Central memory CD4-positive, alpha-beta T cell (primary cell): ENCODE results near the gene WDR70.
"Not testable (repeated sequence)": the region's sequence is repeated elsewhere in the genome, so short reads cannot be mapped to it uniquely, and the experiment has no call there.

Experiments
- DNase-seq: peaks from one replicate; pipeline ENCODE4 v3.0.0; 2022

Gene WDR70

DNA sequence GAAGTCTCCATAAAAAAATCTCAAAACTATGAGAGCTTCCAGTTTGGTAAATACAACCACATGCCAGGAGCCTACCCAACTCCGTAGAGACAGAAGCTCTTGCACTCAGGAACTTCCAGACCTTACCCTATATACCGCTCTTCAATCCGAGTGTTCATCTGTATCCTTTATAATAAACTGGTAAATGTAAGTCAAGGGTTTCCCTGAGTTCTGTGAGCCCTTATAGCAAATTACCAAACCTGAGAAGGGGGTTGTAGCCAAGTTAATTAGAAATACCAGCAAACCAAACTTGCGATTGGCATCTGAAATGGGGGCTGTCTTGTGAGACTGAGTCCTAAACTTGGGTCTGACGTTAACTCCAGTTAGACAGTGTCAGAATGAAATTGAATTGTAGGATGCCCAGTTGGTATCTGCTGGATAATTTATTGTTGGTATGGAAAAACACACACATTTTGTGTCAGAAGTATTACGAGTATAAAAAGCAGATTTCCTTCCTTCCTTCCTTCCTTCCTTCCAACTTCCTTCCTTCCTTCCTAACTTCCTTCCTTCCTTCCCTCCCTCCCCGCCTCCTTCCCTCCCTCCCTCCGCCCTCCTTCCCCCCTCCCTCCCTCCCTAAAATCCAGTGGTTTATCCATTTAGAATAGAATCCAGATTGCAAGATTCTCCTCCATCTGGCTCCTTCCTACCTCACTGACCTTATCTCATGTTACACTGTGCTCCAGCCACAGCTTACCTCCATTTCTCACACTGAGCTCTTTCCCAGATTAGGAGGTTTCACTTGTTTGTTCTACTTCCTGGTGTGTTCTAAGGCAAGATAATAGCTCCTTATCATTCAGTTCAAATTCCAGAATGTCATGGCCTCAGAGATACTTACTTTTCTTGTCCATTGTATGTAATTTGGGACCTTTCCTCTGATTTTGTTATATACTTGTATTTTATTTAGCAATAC is 196.7 kb downstream of the WDR70 start:
- no peak for DNase-seq

DNA sequence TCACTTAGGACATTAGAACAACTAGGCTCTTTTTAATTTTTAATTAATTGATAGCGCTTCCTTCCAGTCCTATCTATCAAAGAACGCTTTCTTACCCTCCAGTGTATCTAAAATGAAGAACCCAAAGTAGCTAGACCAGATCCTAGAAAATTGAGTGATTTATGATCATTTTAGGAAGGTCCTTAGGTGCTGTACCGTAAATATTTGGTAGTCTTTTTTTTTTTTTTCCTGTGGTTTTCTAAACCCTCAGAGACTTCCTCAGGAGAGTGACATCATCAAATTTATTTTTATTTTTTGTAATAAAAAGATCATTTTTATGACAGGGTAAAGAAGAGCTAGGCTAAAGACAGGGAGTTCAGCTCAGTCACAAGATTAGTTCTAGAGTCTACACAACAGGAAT is 197.4 kb downstream of the WDR70 start:
- no peak for DNase-seq

DNA sequence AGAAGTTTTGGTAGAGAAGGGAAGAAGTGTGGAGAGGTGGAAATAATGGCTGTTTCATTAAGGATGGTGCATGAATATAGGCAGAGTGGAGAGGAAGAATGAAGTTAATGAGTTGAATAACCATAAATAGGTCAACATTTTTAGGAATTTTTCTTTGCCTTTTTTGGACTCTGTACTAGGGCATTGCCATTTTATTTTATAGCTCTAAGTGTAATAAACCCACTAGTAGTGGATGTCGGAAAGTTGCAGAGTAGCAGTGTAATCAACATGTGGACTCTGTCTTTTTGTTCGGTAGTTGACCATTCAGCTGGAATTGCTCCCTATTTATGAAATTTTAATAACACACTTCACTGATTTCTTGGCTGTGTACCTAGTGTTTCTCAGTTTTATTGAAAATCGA is 199.1 kb downstream of the WDR70 start:
- DNase-seq, result no peak

DNA sequence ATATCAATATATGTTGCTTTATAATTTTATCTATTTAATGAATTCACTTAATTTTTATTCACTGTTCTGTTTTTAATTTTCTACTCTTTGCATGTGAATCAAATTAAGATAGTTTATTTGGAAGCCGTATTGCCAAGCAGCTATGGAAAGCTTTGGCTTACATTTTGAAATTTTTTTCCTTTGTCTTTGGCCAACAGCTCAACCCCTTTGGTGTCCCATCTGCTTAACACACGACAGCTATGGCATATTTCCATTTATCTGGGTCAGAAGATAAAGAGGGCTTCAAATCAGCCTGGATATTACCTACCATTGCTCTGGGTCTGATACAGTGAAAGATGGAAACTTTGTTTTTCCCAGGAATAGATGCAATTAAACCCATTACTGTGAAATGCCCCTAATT is 201.0 kb downstream of the WDR70 start:
- no peak for DNase-seq

DNA sequence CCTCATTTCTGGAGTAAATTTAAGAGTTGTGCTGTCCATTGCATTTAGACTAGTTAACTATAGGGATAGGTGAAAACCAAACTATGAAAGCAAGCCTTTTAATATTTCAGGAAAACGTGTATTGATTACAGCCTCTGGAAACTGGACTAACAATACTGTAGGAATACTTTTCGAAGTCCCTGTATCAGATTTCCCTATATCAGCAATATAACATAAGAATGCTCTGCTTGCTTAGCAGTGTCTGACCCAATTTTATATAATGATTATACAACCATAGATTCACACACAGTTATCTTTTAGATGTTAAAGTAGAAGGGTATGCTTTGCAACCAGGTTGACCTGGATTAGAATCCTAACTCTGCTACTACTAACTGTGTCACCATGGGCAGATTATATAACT is 203.1 kb downstream of the WDR70 start:
- DNase-seq, result no peak

DNA sequence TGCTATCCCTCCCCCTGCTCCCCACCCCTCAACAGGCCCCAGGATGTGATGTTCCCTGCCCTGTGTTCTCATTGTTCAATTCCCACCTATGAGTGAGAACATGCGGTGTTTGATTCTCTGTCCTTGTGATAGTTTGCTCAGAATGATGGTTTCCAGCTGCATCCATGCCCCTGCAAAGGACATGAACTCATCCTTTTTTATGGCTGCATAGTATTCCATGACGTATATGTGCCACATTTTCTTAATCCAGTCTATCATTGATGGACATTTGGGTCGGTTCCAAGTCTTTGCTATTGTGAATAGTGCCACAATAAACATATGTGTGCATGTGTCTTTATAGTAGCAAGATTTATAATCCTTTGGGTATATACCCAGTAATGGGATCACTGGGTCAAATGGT is 214.2 kb downstream of the WDR70 start:
- DNase-seq, result not testable (repeated sequence)

DNA sequence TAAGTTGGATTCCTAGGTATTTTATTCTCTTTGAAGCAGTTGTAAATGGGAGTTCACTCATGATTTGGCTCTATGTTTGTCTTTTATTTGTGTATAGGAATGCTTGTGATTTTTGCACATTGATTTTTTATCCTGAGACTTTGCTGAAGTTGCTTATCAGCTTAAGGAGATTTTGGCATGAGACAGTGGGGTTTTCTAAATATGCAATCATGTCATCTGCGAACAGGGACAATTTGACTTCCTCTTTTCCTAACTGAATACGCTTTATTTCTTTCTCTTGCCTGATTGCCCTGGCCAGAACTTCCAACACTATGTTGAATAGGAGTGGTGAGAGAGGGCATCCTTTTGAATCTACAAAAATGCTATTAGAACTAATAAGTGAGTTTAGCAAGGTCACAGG is 215.7 kb downstream of the WDR70 start:
- not testable (repeated sequence) for DNase-seq

DNA sequence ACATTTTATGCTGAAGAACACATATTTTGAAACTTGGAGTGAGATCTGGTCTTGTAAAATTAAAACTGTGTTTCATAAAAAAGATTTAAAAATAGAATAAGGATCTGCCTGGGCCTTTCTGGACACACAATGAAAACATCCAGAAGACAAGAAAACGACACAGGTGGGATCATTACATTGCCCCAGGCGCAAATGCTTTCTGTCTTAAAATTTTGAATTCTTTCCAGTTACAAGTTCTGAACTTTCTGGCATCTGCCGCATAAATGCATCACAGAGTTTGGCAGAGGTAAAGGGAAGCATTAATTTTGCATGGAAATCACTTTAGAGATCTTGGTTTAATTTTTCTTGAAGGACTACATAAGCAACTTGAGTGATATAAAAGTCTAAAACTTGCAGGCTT is 219.6 kb downstream of the WDR70 start:
- DNase-seq, result no peak

DNA sequence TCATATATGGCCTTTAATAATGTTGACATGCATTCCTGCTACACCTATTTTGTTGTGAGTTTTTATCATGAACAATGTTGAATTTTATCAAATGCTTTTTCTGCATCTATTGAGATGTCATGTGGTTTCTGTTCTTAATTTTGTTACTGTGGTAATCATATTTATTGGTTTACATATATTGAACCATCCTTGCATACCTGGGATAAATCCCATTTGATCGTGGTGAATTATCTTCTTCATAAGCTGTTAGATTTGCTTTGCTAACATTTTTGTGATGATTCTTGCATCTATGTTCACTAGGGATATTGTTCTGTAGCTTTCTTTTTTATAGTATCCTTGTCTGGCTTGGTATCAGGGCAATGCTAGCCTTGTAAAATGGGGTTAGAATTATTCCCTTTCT is 222.0 kb downstream of the WDR70 start:
- no peak for DNase-seq

DNA sequence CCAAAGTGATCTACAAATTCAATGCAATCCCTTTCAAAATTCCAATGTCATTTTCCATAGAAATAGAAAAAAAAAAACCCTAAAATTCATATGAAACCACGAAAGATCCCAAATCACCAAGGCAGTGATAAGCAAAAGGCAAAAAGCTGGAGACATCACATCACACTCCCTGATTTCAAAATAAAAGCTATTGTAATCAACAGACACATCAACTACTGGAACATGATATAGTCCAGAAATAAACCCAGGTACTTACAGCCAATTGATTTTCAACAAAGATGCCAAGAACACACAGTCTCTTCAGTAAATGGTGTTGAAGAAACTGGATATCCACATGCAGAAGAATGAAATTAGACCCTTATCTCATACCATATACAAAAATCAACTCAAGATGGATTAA is 224.0 kb downstream of the WDR70 start:
- DNase-seq, result no peak

DNA sequence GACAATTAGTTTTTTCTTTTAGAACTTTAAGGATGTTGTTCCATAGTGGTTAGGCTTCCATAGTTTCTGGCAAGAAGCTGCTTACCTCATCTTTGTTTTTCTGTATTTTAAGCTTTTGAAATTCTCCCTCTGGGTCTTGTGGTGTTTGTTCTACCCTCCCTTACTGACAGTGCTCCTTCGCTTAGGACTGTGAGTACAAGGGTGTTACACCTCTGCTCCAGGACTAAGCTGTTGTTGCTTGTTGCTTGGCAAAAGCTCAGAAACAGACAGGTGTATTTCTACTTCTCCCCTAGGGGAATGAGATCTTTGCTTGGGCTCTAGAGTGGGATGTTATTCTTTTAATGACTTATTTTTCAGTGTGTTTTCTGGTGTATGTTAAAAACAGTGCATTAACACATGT is 225.2 kb downstream of the WDR70 start:
- no peak for DNase-seq

DNA sequence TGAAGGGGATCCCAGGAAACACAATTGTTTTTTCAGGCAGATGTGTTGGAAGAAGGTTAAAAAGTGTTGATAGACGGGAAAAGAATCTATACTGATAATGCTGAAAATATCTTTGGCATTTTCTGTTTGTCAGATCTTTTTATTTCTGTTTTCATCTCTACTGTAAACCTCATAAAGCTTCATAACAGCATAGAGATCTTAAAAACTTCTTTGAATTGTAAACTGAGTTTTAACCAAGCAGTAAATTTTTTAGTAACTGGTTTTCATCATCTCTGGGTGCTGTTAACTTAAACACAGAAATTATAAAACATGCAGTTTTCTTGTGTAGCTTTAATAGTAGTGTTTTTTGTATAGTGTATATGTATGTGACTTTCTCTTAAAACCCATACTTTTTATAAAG is 227.0 kb downstream of the WDR70 start:
- DNase-seq, result no peak

DNA sequence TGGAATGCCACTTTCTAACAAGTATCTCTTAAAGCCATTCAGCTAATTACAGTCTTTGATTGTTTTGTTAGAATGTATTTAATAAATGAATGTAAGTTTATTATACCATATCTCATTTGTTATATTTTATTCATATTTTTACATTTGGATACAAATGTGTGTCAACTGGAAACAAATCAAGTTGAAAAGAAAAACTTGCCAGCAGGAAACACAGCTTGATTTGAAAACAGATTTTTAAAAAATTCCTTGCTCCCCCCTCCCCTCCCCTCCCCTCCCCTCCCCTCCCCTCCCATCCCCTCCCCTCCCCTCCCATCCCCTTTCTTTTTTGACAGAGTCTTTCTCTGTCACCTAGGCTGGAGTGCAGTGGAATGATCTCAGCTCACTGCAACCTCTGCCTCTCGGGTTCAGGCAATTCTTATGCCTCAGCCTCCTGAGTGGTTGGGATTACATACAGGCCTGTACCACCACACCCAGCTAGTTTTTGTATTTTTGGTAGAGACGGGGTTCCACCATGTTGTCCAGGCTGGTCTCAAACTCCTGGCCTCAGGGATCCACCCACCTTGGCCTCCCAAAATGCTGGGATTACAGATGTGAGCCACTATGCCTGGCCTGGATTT is 227.6 kb downstream of the WDR70 start:
- DNase-seq, result no peak

DNA sequence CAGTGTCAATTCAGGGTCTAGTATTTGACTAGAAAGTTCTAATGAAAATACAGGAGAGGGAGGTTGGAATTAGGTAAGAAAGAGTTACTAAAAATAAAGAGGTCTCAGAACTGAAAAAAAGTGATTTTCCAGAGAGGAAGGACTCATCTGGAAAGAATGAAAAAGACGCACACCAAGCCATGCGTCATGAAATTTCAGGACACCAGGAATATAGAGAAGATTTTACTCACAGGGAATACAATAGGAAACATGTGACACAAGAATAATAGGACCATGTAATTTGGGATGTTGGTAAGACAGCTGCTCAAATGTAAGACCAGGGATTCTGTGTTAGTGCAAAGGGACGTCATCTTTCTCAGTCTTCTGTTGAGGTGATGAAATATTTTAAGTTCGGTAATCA is 236.1 kb downstream of the WDR70 start:
- no peak for DNase-seq

DNA sequence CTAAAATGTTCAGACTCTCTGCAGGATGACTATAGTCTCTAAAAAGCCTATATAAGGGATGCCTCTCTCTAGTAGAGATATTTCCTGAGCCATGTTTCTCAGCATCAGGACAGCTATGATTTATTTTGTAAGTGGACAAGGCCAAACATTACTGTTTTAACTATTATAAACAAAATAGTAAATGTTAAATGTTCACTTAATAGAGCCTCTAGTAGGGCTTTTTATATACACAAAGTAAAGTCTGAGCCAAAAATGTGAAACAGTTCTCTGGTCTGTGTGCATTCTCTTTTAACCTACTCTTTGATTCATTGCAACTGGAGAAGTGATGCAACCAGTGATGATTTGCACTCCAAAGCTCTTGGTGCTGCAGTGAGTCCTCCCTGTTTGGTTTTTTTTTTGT is 240.2 kb downstream of the WDR70 start:
- no peak for DNase-seq

DNA sequence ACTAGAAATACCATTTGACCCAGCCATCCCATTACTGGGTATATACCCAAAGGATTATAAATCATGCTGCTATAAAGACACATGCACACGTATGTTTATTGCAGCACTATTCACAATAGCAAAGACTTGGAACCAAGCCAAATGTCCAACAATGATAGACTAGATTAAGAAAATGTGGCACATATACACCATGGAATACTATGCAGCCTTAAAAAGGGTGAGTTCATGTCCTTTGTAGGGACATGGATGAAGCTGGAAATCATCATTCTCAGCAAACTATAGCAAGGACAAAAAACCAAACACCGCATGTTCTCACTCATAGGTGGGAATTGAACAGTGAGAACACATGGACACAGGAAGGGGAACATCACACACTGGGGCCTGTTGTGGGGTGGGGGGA is 243.2 kb downstream of the WDR70 start:
- not testable (repeated sequence) for DNase-seq

DNA sequence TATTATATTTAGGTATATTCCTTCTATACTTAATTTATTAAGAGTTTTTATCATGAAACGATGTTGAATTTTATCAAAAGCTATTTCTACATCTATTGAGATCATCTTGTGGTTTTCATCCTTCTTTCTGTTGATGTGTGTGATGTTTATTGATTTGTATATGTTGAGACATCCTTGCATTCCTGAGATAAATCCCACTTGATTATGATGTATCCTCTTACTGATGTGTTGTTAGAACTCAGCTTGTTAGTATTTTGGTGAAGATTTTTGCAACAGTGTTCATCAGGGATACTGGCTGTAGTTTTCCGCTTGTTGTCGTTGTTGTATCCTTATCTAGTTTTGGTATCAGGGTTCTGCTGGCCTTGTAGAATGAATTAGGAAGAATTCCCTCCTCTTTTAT is 247.1 kb downstream of the WDR70 start:
- no peak for DNase-seq

DNA sequence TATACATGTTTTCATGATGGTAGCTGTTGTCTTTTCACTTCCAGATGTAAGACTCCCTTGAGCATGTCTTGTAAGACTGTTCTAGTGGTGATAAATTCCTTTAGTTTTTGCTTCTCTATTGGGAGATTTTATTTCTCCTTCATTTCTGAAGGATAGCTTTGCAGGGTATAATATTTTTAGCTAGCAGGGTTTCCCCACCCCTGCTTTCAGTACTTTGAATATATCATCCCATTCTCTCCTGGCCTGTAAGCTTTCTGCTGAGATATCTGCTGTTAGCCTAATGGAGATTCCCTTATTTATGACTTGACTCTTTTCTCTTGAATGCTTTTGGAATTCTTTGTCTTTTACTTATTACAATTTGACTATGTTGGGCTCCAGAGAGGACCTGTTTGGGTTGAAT is 249.8 kb downstream of the WDR70 start:
- DNase-seq, result no peak

DNA sequence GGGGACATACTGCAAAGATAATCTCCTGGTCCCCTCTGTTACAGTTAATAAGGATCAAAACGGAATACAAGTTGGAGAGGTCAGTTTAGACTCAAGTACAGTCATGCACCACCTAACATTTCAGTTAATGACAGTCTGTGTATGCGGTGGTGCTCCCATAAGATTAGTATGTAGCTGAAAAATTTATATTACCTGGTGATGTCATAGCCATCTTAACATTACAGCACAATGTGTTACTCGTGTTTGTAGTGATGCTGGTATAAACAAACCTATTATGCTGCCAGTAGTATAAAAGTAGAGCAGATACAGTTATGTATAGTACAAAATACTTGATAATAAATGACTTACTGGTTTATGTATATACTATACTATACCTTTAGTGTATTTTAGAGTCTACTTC is 252.8 kb downstream of the WDR70 start:
- no peak for DNase-seq

DNA sequence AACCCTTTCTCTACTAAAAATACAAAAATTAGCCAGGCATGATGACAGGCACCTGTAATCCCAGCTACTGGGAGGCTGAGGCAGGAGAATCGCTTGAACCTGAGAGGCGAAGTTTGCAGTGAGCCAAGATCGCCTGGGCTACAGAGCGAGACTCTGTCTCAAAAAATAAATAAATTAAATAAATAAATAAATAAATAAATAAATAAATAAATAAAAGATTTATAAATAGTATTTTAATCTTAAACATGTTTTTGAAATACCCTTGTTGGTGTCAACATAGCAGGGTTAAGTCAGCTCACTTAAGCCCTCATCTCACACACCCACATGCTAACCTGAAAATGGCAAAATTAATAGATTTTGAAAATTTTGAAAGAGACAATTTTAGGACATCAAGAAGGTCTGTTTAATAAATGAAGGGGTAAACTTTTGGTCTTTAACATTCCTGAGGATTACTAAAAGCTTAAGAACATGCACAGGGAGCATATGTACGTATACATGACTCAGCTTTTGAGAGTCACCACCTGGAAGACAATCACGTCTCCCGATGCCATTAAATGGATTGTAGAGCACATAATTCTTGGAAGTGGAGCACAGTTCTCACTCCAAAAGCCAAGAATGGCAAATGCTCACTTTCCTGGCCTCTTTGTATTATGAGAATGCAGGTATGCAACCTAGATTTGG is 258.2 kb downstream of the WDR70 start:
- DNase-seq, result no peak

DNA sequence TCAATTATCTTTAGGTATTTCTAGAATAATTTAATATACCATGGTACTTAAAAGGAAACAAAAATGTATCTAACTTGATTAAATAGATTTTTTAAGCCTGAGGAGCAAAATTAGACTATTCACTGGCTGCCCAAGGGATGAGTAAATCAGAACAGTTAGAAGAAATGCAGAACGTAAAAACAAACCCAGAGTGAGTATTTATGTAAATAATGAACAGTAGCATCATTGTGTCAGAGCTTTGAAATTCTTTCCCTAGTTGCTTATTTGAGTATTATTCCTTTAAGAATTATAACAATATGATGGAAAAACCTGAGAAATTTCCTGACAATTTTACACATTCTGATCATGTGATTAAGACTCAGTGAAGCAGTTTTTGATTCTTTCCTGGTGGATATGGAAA is 259.8 kb downstream of the WDR70 start:
- DNase-seq, result no peak

DNA sequence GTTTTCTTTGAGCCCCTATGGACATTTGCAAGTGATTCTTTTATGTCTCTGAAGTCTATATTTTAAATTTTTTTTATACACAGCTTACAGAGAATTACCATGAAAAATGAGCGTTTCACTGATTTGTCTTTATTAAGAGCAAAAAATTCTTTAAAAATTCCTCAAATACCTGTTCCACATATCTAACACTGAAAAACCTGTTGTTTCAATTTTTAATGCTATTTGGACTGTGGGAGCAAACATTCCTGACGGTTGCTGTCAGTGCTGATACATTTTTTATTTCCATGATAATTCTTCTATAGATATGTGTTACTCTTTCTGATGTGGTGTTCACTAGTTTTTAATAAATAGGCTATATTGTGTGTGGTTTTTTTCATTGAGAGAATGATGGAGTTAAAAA is 261.0 kb downstream of the WDR70 start:
- no peak for DNase-seq

DNA sequence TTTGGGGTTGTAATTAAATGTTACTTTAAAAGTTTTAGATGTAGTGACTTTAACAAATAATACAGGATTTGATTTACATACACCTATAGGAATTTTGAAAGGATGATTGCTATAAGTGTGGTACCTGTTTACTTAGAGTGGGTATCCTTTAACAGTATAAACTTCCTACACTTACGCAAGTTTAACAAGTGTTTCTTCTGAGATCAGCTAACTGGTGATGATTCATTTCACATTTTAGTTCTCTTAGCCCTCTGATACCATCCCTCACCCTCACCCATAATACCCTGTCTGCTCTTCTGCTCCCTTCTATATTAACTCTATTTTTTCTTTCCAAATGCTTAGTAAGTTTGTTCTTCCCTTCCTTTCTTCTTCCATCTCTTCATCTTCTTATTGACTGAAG is 262.8 kb downstream of the WDR70 start:
- no peak for DNase-seq

DNA sequence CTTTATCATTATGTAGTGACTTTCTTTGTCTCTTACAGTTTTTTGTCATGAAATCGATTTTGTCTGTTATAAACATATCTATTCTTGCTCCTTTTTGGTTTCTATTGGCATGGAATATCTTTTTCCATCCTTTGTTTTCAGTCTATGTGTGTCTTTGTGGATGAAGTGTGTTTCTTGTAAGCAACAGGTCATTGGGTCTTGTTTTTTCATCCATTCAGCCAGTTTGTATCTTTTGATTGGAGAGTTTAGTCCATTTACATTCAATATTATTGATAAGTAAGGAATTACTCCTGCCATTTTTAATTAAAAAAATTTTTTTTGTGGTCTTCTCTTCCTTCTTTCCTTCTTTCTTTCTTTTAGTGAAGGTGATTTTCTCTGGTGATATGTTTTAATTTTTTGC is 266.6 kb downstream of the WDR70 start:
- DNase-seq, result no peak
